Prostate gland (tissue), 2 donors: ENCODE measurements around the gene MPZL1. TPM values are rescaled to one million over a fixed set of nuclear protein-coding genes. Genes with fewer than 3 reads are reported as not detected.
A peak's percentile ranks its signal among the peaks of the same experiment; 100 is the strongest.

Experiments used
- DNase-seq: peaks from one replicate; pipeline ENCODE4 v3.0.0-alpha.2; 2019; ENCODE audit warnings: low spot score
- H3K27ac ChIP-seq, 2 donors: fragments of 200-600 bp; sonication (generic); 2 replicates each; pipeline ENCODE4 v1.5.1; 2017 to 2019
- H3K27me3 ChIP-seq: fragments of 200-600 bp; sonication (generic); replicated peaks from 2 replicates; pipeline ENCODE4 v1.5.1; 2019; ENCODE audit not compliant: insufficient read depth
- H3K36me3 ChIP-seq, 2 donors: fragments of 200-600 bp; sonication (generic); 1 replicate in 1 of 2; 2 replicates in 1 of 2; pipeline versions ENCODE4 v1.5.1 to v1.8.1; 2017 to 2019
- H3K4me1 ChIP-seq: fragments of 200-600 bp; sonication (generic); replicated peaks from 2 replicates; pipeline ENCODE4 v1.5.1; 2019
- H3K4me3 ChIP-seq, 2 donors: fragments of 200-600 bp; sonication (generic); 2 replicates each; pipeline ENCODE4 v1.5.1; 2017 to 2019
- H3K9me3 ChIP-seq: fragments of 200-600 bp; sonication (generic); 2 replicates; pipeline ENCODE4 v1.5.1; 2017
- POLR2A ChIP-seq: fragments of 450-650 bp; IDR thresholded peaks from one replicate; pipeline ENCODE4 v1.6.1; 2016; ENCODE audit warnings: antibody characterized with exemption, mild to moderate bottlenecking
- POLR2AphosphoS5 ChIP-seq: sonication (generic); formaldehyde crosslinking; IDR thresholded peaks from one replicate; pipeline ENCODE4 v1.6.1; 2017; ENCODE audit warnings: antibody characterized with exemption
- WGBS: methylation state at CpG from one replicate; pipeline ENCODE4 v1.1.5; 2018; 5-methylcytosine and 5-hydroxymethylcytosine counted together
- intact Hi-C: fragments of 100-400 bp; cut with DNase I; formaldehyde crosslinking; loops from one replicate; pipeline ENCODE4 v1.14.2; 2022
- total RNA-seq, 2 donors: library from RNA; depleted of rRNA; stranded (reverse); fragments of >200 nt; gene quantifications; one replicate each; pipeline ENCODE4 v1.1.0, GENCODE V29; 2016
- TF ChIP-seq, protein P1 (sequence below), 4 experiments: fragments of 200-600 bp in 2 of 4; fragments of 450-650 bp in 2 of 4; sonication (generic) in 2 of 4; IDR thresholded peaks; 1 replicate in 3 of 4; 2 replicates in 1 of 4; pipeline ENCODE4 v1.5.1; 2016 to 2019; ENCODE audit warnings: antibody characterized with exemption in 4 of 4, mild to moderate bottlenecking in 2 of 4, moderate library complexity in 2 of 4

Gene MPZL1
- total RNA-seq, 2 donors from 2014 or later = 52.5 to 135 TPM

DNA sequence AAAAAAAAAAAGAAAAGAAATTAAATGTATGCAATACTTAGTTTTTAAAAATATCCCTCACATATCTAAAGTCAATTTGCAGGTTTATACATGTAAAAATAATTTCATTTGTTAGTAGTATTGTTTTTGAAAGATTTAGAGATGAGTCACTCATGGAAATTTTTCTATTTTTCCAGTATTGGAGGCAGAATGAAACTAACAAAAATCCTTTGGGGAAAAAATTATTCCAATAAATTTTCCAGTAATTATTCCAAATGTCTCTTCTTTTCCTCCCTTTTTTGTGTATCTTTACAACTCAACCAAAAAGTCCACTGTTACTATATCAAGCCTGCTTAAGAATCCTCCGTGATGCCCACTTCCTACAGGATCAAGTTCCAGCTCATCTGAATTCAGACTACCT, 29.9 kb downstream of the MPZL1 start:
- no peak for DNase-seq
- Histone ChIP-seq H3K27me3 (no peaks in the 10 kb centered on the region), H3K4me1 (no peaks in the 10 kb centered on the region), H3K27ac (no peak overlapping the region), H3K4me3 (no peak overlapping the region), H3K36me3 (no peaks in the 10 kb centered on the region), H3K9me3 (no peaks in the 10 kb centered on the region)
- TF ChIP-seq POLR2A (no peak), POLR2AphosphoS5 (no peak)
- TF ChIP-seq, protein P1, sequence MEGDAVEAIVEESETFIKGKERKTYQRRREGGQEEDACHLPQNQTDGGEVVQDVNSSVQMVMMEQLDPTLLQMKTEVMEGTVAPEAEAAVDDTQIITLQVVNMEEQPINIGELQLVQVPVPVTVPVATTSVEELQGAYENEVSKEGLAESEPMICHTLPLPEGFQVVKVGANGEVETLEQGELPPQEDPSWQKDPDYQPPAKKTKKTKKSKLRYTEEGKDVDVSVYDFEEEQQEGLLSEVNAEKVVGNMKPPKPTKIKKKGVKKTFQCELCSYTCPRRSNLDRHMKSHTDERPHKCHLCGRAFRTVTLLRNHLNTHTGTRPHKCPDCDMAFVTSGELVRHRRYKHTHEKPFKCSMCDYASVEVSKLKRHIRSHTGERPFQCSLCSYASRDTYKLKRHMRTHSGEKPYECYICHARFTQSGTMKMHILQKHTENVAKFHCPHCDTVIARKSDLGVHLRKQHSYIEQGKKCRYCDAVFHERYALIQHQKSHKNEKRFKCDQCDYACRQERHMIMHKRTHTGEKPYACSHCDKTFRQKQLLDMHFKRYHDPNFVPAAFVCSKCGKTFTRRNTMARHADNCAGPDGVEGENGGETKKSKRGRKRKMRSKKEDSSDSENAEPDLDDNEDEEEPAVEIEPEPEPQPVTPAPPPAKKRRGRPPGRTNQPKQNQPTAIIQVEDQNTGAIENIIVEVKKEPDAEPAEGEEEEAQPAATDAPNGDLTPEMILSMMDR (IDR thresholded peaks at IDR 0.05) = no peak
- 92% methylated on average over 1 of the region's 1 CpG for WGBS
- intact Hi-C loops = no loop called here

DNA sequence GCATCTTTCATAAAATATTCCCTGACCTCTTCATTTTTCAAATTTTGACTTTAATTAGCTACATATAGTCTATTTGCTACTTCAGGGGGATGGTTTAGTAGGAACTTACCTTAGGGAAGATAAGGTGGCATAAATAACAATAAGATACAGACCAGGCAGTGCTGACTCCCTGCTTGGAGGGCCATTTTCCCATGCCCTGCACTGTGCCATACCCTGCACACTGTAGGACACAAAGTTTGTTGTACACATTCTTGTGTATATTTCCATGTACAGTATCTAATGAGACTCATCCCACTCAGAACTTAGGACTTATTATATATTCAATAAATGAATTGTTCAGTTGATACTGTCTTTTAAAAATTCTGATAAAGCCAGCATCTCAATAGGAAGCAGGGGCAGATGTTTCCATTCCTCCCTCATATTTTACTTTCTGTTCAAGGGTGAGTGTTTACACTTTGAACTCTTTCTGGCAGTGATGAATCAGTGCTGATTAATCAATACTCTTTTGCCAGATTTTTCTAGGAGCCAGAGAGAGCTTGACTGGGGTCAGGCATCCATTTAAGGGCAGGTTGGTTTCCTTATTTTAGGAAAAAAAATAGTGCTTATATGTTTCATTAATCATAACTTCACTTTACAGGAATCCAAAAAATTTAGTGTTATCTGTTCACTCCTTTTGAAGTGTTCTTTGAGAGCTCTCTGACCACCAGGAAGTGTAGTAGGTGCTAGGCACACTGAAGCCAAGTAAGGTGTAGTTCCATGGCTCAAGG, 30.6 kb downstream of the MPZL1 start:
- Histone ChIP-seq H3K27ac (peak overlapping the region in 1 of 2 donors; percentile 6), H3K9me3 (no peaks in the 10 kb centered on the region), H3K27me3 (no peaks in the 10 kb centered on the region), H3K36me3 (no peaks in the 10 kb centered on the region), H3K4me3 (no peak overlapping the region), H3K4me1 (peaks cover 3% of the 10 kb centered on the region)
- TF ChIP-seq POLR2A (no peak), POLR2AphosphoS5 (no peak)
- TF ChIP-seq, protein P1 (IDR thresholded peaks at IDR 0.05) = no peak
- no peak for DNase-seq
- intact Hi-C loops = no loop called here

DNA sequence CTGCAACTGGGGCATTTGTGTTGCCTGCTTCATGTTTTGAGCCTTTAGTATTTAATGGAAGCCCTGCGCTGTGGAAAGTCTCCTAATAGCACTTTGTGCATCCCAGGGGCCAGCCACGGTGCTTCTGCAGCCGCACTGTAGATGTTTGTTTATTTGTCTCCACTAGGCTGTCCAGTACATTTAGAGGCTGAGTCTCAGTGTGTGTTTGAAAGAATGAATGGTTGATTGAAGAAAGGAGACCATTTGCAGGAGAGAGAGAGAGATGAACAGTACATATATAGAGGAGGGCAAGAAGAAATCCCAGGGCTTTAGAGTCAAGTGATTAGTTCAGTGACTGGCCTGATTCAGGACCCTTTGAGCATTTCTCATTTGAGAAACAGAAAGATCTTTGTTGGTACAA, 33.9 kb downstream of the MPZL1 start:
- 71% methylated on average over 3 of the region's 3 CpGs for WGBS
- H3K27me3 ChIP-seq = no peaks in the 10 kb centered on the region
- intact Hi-C loops = no loop called here
- no peak overlapping the region for H3K27ac ChIP-seq
- H3K4me3 ChIP-seq = no peak overlapping the region
- no peaks in the 10 kb centered on the region for H3K36me3 ChIP-seq
- no peak for TF ChIP-seq POLR2A
- TF ChIP-seq, protein P1 (IDR thresholded peaks at IDR 0.05) = no peak
- TF ChIP-seq POLR2AphosphoS5 = no peak
- no peaks in the 10 kb centered on the region for H3K9me3 ChIP-seq
- H3K4me1 ChIP-seq = peaks cover 3% of the 10 kb centered on the region
- no peak for DNase-seq

DNA sequence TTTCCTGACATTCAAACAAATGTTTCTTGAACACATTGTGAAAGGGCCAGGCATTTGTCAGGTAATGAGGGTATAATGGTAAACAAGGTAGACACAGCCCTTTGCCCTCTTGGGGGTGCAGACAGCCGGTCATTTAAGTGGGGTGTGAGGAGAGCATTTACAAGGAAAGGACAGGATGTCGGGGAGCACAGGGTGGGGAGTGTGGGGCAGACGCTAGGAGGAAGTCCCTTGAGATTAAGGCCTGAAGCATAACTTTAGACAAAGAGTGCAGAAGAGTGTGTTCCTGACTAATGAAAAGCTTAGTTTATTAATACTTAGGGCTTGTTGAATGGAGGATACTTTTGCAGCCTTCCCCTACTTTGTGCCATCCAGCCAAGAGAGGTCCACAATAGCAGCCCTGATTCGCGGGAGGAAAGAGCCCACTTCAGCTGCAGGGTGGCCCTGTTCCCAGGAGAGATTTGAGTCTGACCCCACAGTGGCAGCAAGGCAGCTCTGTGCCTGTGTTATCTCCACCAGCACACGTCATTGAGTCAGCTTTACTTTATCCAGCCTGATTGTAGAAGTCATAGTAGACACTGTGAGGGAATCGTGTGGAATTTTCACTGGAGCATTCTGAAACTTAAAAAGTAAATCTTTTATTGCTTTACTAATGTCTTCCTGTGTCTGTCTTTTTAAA, 35.1 kb downstream of the MPZL1 start:
- Histone ChIP-seq H3K9me3 (no peaks in the 10 kb centered on the region), H3K36me3 (no peaks in the 10 kb centered on the region), H3K27ac (no peak overlapping the region), H3K27me3 (no peaks in the 10 kb centered on the region), H3K4me3 (no peak overlapping the region), H3K4me1 (peaks cover 3% of the 10 kb centered on the region)
- intact Hi-C loops = no loop called here
- DNase-seq = no peak
- 62% methylated on average over 7 of the region's 7 CpGs for WGBS
- TF ChIP-seq, protein P1 (IDR thresholded peaks at IDR 0.05) = no peak
- TF ChIP-seq POLR2A = no peak
- no peak for TF ChIP-seq POLR2AphosphoS5
